H9 (cell line): ENCODE measurements around the gene SH3BP5L. TPM values are rescaled to one million over a fixed set of nuclear protein-coding genes. Genes with fewer than 3 reads are reported as not detected.

Source experiments
- DNase-seq: peaks from one replicate; pipeline ENCODE4 v3.0.0-alpha.2; 2017
- H2AFZ ChIP-seq: one replicate; pipeline ENCODE4 v1.6.1; 2013; ENCODE audit warnings: mild to moderate bottlenecking, low read length, control low read depth, moderate library complexity
- H2AK5ac ChIP-seq: 2 replicates; pipeline ENCODE4 v1.6.1; 2013; ENCODE audit warnings: low read length, control low read depth, mixed read lengths; ENCODE audit not compliant: insufficient read length
- H2BK120ac ChIP-seq: one replicate; pipeline ENCODE4 v1.6.1; 2013; ENCODE audit warnings: low read depth, mild to moderate bottlenecking, low read length, control low read depth, inconsistent platforms; ENCODE audit not compliant: poor library complexity, severe bottlenecking
- H2BK12ac ChIP-seq: 2 replicates; pipeline ENCODE4 v1.6.1; 2013; ENCODE audit warnings: low read length, control low read depth, mixed read lengths, low read depth; ENCODE audit not compliant: insufficient read length
- H2BK15ac ChIP-seq: 2 replicates; pipeline ENCODE4 v1.6.1; 2013; ENCODE audit warnings: low read depth, low read length, control low read depth
- H2BK20ac ChIP-seq: one replicate; pipeline ENCODE4 v1.6.1; 2013; ENCODE audit warnings: low read depth, mild to moderate bottlenecking, low read length, control low read depth, inconsistent platforms; ENCODE audit not compliant: poor library complexity, severe bottlenecking
- H2BK5ac ChIP-seq: 2 replicates; pipeline ENCODE4 v1.6.1; 2013; ENCODE audit warnings: low read length, control low read depth, mixed read lengths; ENCODE audit not compliant: insufficient read length
- H3K14ac ChIP-seq: 2 replicates; pipeline ENCODE4 v1.6.1; 2013; ENCODE audit warnings: low read length, control low read depth; ENCODE audit not compliant: insufficient read depth
- H3K18ac ChIP-seq: 2 replicates; pipeline ENCODE4 v1.6.1; 2013; ENCODE audit warnings: low read depth, mild to moderate bottlenecking, mixed read lengths, low read length, control low read depth; ENCODE audit not compliant: insufficient read length
- H3K23ac ChIP-seq: 2 replicates; pipeline ENCODE4 v1.6.1; 2013; ENCODE audit warnings: low read length, control low read depth, mixed read lengths, low read depth; ENCODE audit not compliant: insufficient read length
- H3K23me2 ChIP-seq: 2 replicates; pipeline ENCODE4 v1.6.1; 2013; ENCODE audit warnings: low read depth, mild to moderate bottlenecking, mixed read lengths, low read length, control low read depth; ENCODE audit not compliant: insufficient read length, poor library complexity, severe bottlenecking
- H3K27ac ChIP-seq: 2 replicates; pipeline ENCODE4 v1.5.1; 2013; ENCODE audit warnings: low read length, control low read depth, mixed read lengths, low read depth; ENCODE audit not compliant: insufficient read length
- H3K27me3 ChIP-seq: 2 replicates; pipeline ENCODE4 v1.6.1; 2013; ENCODE audit warnings: low read length, control low read depth, inconsistent platforms; ENCODE audit not compliant: insufficient read depth
- H3K4ac ChIP-seq: 2 replicates; pipeline ENCODE4 v1.6.1; 2013; ENCODE audit warnings: low read depth, mild to moderate bottlenecking, control low read depth, inconsistent platforms, low read length, moderate library complexity
- H3K4me1 ChIP-seq: 2 replicates; pipeline ENCODE4 v1.6.1; 2013; ENCODE audit warnings: low read length, control low read depth, inconsistent platforms; ENCODE audit not compliant: insufficient read depth
- H3K4me2 ChIP-seq: 2 replicates; pipeline ENCODE4 v1.6.1; 2013; ENCODE audit warnings: low read length, control low read depth, mixed read lengths; ENCODE audit not compliant: insufficient read length, insufficient read depth
- H3K56ac ChIP-seq: 2 replicates; pipeline ENCODE4 v1.6.1; 2013; ENCODE audit warnings: low read depth, mild to moderate bottlenecking, mixed read lengths, low read length, control low read depth; ENCODE audit not compliant: insufficient read length
- H3K79me1 ChIP-seq: 2 replicates; pipeline ENCODE4 v1.6.1; 2013; ENCODE audit warnings: low read depth, mild to moderate bottlenecking, moderate library complexity, low read length, control low read depth, inconsistent platforms; ENCODE audit not compliant: insufficient read depth, poor library complexity, severe bottlenecking
- H3K79me2 ChIP-seq: 2 replicates; pipeline ENCODE4 v1.6.1; 2013; ENCODE audit warnings: low read length, control low read depth, inconsistent platforms; ENCODE audit not compliant: insufficient read depth
- H3K9ac ChIP-seq: 2 replicates; pipeline ENCODE4 v1.6.1; 2013; ENCODE audit warnings: low read length, control low read depth, mixed read lengths; ENCODE audit not compliant: insufficient read length; ENCODE audit errors: extremely low read depth
- H3K9me3 ChIP-seq: one replicate; pipeline ENCODE4 v1.6.1; 2013; ENCODE audit warnings: low read depth, low read length, inconsistent platforms; ENCODE audit not compliant: control insufficient read depth
- H3T11ph ChIP-seq: one replicate; pipeline ENCODE4 v1.6.1; 2013; ENCODE audit warnings: mild to moderate bottlenecking, low read length, control low read depth, inconsistent platforms
- H4K20me1 ChIP-seq: one replicate; pipeline ENCODE4 v1.6.1; 2013; ENCODE audit not compliant: control insufficient read depth, insufficient read length, insufficient read depth
- H4K5ac ChIP-seq: 2 replicates; pipeline ENCODE4 v1.6.1; 2013; ENCODE audit warnings: low read depth, mild to moderate bottlenecking, mixed read lengths, low read length, control low read depth; ENCODE audit not compliant: insufficient read length
- H4K8ac ChIP-seq: replicated peaks from 2 replicates; pipeline ENCODE4 v1.6.1; 2013; ENCODE audit warnings: low read length, control low read depth, mixed read lengths, low read depth; ENCODE audit not compliant: insufficient read length
- H4K91ac ChIP-seq: 2 replicates; pipeline ENCODE4 v1.6.1; 2013; ENCODE audit warnings: low read depth, mild to moderate bottlenecking, moderate library complexity, mixed read lengths, low read length, control low read depth; ENCODE audit not compliant: insufficient read length
- H3K27ac Mint-ChIP-seq, 3 experiments: 2 replicates in 2 of 3; 3 replicates in 1 of 3; pipeline ENCODE4 v1.8.0; 2020 to 2021; ENCODE audit warnings: mixed read lengths in 3 of 3, mild to moderate bottlenecking in 1 of 3, moderate library complexity in 1 of 3
- H3K27me3 Mint-ChIP-seq: 2 replicates; pipeline ENCODE4 v1.8.0; 2021; ENCODE audit warnings: low read depth, mild to moderate bottlenecking, moderate library complexity, mixed read lengths
- H3K36me3 Mint-ChIP-seq, 3 experiments: 2 replicates in 2 of 3; 3 replicates in 1 of 3; pipeline ENCODE4 v1.8.0; 2020 to 2021; ENCODE audit warnings: low read depth in 3 of 3, mixed read lengths in 3 of 3; ENCODE audit not compliant: insufficient read depth in 1 of 3
- H3K4me1 Mint-ChIP-seq, 2 experiments: 2 replicates each; pipeline ENCODE4 v1.8.0; 2020; ENCODE audit warnings: mixed read lengths in 2 of 2
- H3K4me3 Mint-ChIP-seq, 2 experiments: 2 replicates in 1 of 2; 3 replicates in 1 of 2; pipeline ENCODE4 v1.8.0; 2020 to 2021; ENCODE audit warnings: mild to moderate bottlenecking in 2 of 2, mixed read lengths in 2 of 2, moderate library complexity in 1 of 2
- H3K9me3 Mint-ChIP-seq, 2 experiments: 2 replicates in 1 of 2; 3 replicates in 1 of 2; pipeline ENCODE4 v1.8.0; 2020; ENCODE audit warnings: mild to moderate bottlenecking in 2 of 2, mixed read lengths in 2 of 2, moderate library complexity in 1 of 2
- WGBS: extraction: QIAGEN DNeasy Blood & Tissue Kit; methylation state at CpG from one replicate; pipeline ENCODE4 v1.1.7; 2013; ENCODE audit warnings: missing lambda C conversion rate, low lambda C conversion rate, mixed read lengths; ENCODE audit not compliant: insufficient read length; ENCODE audit errors: extremely low coverage; 5-methylcytosine and 5-hydroxymethylcytosine counted together
- microRNA-seq: library from miRNA; unstranded; fragments of <30 nt; microRNA quantifications from one replicate; pipeline ENCODE4, GENCODE V29; 2020; ENCODE audit warnings: borderline microRNAs expressed
- total RNA-seq: library from RNA; stranded (reverse); gene quantifications from 2 replicates; pipeline ENCODE4 v1.2.1, GENCODE V29; 2021
- TF ChIP-seq, protein P1 (sequence below): fragments of 200-600 bp; sonication (generic); conservative IDR thresholded peaks from 3 replicates; pipeline ENCODE4 v1.8.0; 2021; ENCODE audit warnings: antibody characterized with exemption, mild to moderate bottlenecking

The SH3BP5L gene
- total RNA-seq, 1 experiment from 2014 or later: 27.6 TPM

GRCh38 chr1:248775441-248775840 is 50.3 kb downstream of the SH3BP5L start:
- Histone ChIP-seq H3K27ac (no peak overlapping the region), H3K27me3 (no peaks in the 10 kb centered on the region), H4K8ac (no peak overlapping the region), H2BK5ac (no peak overlapping the region), H3K4me1 (no peaks in the 10 kb centered on the region), H2BK20ac (no peak overlapping the region), H3K18ac (no peak overlapping the region), H3K4me2 (no peak overlapping the region), H3K56ac (no peak overlapping the region), H3K23ac (no peak overlapping the region), H2BK12ac (no peak overlapping the region), H3K79me2 (no peaks in the 10 kb centered on the region), H4K20me1 (no peaks in the 10 kb centered on the region), H3K4ac (no peak overlapping the region), H2BK15ac (no peak overlapping the region), H3K23me2 (no peaks in the 10 kb centered on the region), H2AFZ (no peak overlapping the region), H3T11ph (no peak overlapping the region), H3K9ac (no peak overlapping the region), H3K79me1 (no peaks in the 10 kb centered on the region), H4K91ac (no peak overlapping the region), H3K14ac (no peak overlapping the region), H2BK120ac (no peak overlapping the region), H2AK5ac (no peak overlapping the region), H4K5ac (no peak overlapping the region), H3K9me3 (peaks cover 67% of the 10 kb centered on the region)
- TF ChIP-seq, protein P1, sequence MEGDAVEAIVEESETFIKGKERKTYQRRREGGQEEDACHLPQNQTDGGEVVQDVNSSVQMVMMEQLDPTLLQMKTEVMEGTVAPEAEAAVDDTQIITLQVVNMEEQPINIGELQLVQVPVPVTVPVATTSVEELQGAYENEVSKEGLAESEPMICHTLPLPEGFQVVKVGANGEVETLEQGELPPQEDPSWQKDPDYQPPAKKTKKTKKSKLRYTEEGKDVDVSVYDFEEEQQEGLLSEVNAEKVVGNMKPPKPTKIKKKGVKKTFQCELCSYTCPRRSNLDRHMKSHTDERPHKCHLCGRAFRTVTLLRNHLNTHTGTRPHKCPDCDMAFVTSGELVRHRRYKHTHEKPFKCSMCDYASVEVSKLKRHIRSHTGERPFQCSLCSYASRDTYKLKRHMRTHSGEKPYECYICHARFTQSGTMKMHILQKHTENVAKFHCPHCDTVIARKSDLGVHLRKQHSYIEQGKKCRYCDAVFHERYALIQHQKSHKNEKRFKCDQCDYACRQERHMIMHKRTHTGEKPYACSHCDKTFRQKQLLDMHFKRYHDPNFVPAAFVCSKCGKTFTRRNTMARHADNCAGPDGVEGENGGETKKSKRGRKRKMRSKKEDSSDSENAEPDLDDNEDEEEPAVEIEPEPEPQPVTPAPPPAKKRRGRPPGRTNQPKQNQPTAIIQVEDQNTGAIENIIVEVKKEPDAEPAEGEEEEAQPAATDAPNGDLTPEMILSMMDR: no peak
- no peak for DNase-seq
- H3K27ac Mint-ChIP-seq: no peak overlapping the region
- H3K4me3 Mint-ChIP-seq: no peak overlapping the region
- H3K9me3 Mint-ChIP-seq: peaks cover 85 to 93% of the 10 kb centered on the region in 2 experiments
- H3K27me3 Mint-ChIP-seq: 0 out of 2 replicates have a peak, but pooled peaks cover 2% of the 10 kb centered on the region
- no CpG with 5 or more reads among the region's 4 CpGs for WGBS
- no peaks in the 10 kb centered on the region for H3K4me1 Mint-ChIP-seq
- H3K36me3 Mint-ChIP-seq: peaks cover 0 to 22% (median 4%) of the 10 kb centered on the region in 3 experiments; a peak in 5 of 7 replicates

Small RNA genes lying within 50 kb of the gene (microRNA-seq; reads per million reads assigned to microRNA genes)
- not detected for gene MIR3124

Other genes starting within 250 kb of the SH3BP5L start
- not detected in 2 replicates for gene OR2T10, start 228.2 kb downstream of the SH3BP5L start, total RNA-seq
- gene OR2T11, start 190.8 kb downstream of the SH3BP5L start, total RNA-seq: not detected in 2 replicates
- gene OR2T35, start 180.6 kb downstream of the SH3BP5L start, total RNA-seq: not detected in 2 replicates
- gene OR2T27, start 170.4 kb downstream of the SH3BP5L start, total RNA-seq: not detected in 2 replicates
- gene OR14I1, start 123.1 kb downstream of the SH3BP5L start, total RNA-seq: not detected in 2 replicates
- not detected in 2 replicates for gene LYPD8, start 70.2 kb downstream of the SH3BP5L start, total RNA-seq
- 28.5 and 29.4 TPM in 2 replicates for gene ZNF672, start 12.3 kb upstream of the SH3BP5L start, total RNA-seq
- 40.0 and 40.1 TPM in 2 replicates for gene ZNF692, start 33.2 kb upstream of the SH3BP5L start, total RNA-seq
- gene PGBD2, start 80.3 kb upstream of the SH3BP5L start, total RNA-seq: 10.4 and 10.6 TPM in 2 replicates